Naive thymus-derived CD8-positive, alpha-beta T cell (primary cell): ENCODE data around the gene CUX1. TPM values are rescaled to one million over a fixed set of nuclear protein-coding genes. Genes with fewer than 3 reads are reported as not detected.
A peak's percentile ranks its signal among the peaks of the same experiment; 100 is the strongest.

Experiments used
- ATAC-seq, 2 donors: fragments of 150-1000 bp; cut with Tn5 transposase in 1 of 2; sonication (Bioruptor Pico), chemical (Tn5 transposase) in 1 of 2; 1 replicate in 1 of 2; 2 replicates in 1 of 2; pipeline ENCODE4 v1.10.0; 2021; ENCODE audit warnings: mild to moderate bottlenecking in 2 of 2, moderate library complexity in 2 of 2
- POLR2A ChIA-PET: fragments of 350-600 bp; sonication (Branson Sonifier 250); formaldehyde crosslinking; loops from one replicate; lab custom pipeline; 2021; ENCODE audit warnings: antibody characterized with exemption; lab: Charles Lee
- DNase-seq, 10 donors: peaks; one replicate each; pipeline versions ENCODE4 v3.0.0 to v3.0.0-alpha.2; 2020 to 2022
- H3K27ac Mint-ChIP-seq, 10 donors: one replicate each; pipeline ENCODE4 v1.8.0; 2020 to 2022; ENCODE audit warnings: mild to moderate bottlenecking in 10 of 10, mixed read lengths in 10 of 10, moderate library complexity in 4 of 10, inconsistent platforms in 1 of 10
- H3K27me3 Mint-ChIP-seq, 5 donors: one replicate each; pipeline ENCODE4 v1.8.0; 2021 to 2022; ENCODE audit warnings: mixed read lengths in 5 of 5
- H3K36me3 Mint-ChIP-seq, 3 donors: one replicate each; pipeline ENCODE4 v1.8.0; 2020 to 2022; ENCODE audit warnings: mixed read lengths in 3 of 3, mild to moderate bottlenecking in 2 of 3, inconsistent platforms in 1 of 3
- H3K4me1 Mint-ChIP-seq, 4 donors: one replicate each; pipeline ENCODE4 v1.8.0; 2021 to 2022; ENCODE audit warnings: mixed read lengths in 4 of 4
- H3K4me3 Mint-ChIP-seq, 10 donors: one replicate each; pipeline ENCODE4 v1.8.0; 2020 to 2022; ENCODE audit warnings: mild to moderate bottlenecking in 10 of 10, mixed read lengths in 10 of 10, moderate library complexity in 6 of 10, inconsistent platforms in 1 of 10
- H3K9me3 Mint-ChIP-seq, 9 donors: one replicate each; pipeline ENCODE4 v1.8.0; 2020 to 2022; ENCODE audit warnings: mixed read lengths in 9 of 9, mild to moderate bottlenecking in 3 of 9, inconsistent platforms in 1 of 9, moderate library complexity in 1 of 9
- polyA plus RNA-seq, 3 donors: library from polyadenylated mRNA; unstranded; fragments of 300-500 nt; fragmentation: Illumina TruSeq; gene quantifications; one replicate each; pipeline ENCODE4 v1.2.3, GENCODE V29; 2021
- total RNA-seq, 8 experiments: library from RNA in 2 of 8; stranded (reverse) in 2 of 8; gene quantifications; one replicate each; pipeline ENCODE4 v1.2.3 and lab custom pipeline; 2021 to 2026

The CUX1 gene
- total and polyA plus RNA-seq, 5 experiments from 2014 or later = 10.3 to 66.2 (median 24.1) TPM

GRCh38 chr7:101870361-101871062, 53.1 kb downstream of the CUX1 start:
- DNase-seq = no peak
- H3K27me3 Mint-ChIP-seq = no peaks in the 10 kb centered on the region
- ATAC-seq = no peak
- peaks cover 26 to 60% (median 44%) of the 10 kb centered on the region in 4 donors for H3K4me1 Mint-ChIP-seq
- peaks cover 0 to 2% (median 2%) of the 10 kb centered on the region in 3 donors for H3K36me3 Mint-ChIP-seq
- POLR2A ChIA-PET = no interaction called here
- H3K4me3 Mint-ChIP-seq = no peak overlapping the region
- no peaks in the 10 kb centered on the region for H3K9me3 Mint-ChIP-seq
- peak overlapping the region in 3 of 10 donors; percentile 14 to 78 (median 66) for H3K27ac Mint-ChIP-seq

- no peaks in the 10 kb centered on the region for H3K9me3 Mint-ChIP-seq
- H3K27ac Mint-ChIP-seq = peak overlapping the region in 1 of 10 donors; percentile 30
- no peak overlapping the region for H3K4me3 Mint-ChIP-seq
- H3K36me3 Mint-ChIP-seq = no peaks in the 10 kb centered on the region
- ATAC-seq (no peak), DNase-seq (no peak)
- peaks cover 24 to 58% (median 41%) of the 10 kb centered on the region in 4 donors for H3K4me1 Mint-ChIP-seq
- no peaks in the 10 kb centered on the region for H3K27me3 Mint-ChIP-seq
- POLR2A ChIA-PET = no interaction called here
Measured at GRCh38 chr7:101871351-101871750, 53.9 kb downstream of the CUX1 start.

GRCh38 chr7:101874028-101874427, 56.6 kb downstream of the CUX1 start:
- POLR2A ChIA-PET = no interaction called here
- H3K4me3 Mint-ChIP-seq = no peak overlapping the region
- peaks cover 16 to 49% (median 30%) of the 10 kb centered on the region in 4 donors for H3K4me1 Mint-ChIP-seq
- H3K27ac Mint-ChIP-seq = no peak overlapping the region
- no peak for DNase-seq
- H3K9me3 Mint-ChIP-seq = no peaks in the 10 kb centered on the region
- no peak for ATAC-seq
- H3K36me3 Mint-ChIP-seq = peaks cover 0 to 3% (median 0%) of the 10 kb centered on the region in 3 donors
- H3K27me3 Mint-ChIP-seq = no peaks in the 10 kb centered on the region

GRCh38 chr7:101875283-101875846, 57.9 kb downstream of the CUX1 start:
- no peaks in the 10 kb centered on the region for H3K27me3 Mint-ChIP-seq
- no peak overlapping the region for H3K4me3 Mint-ChIP-seq
- peak overlapping the region in 2 of 10 donors; percentile 21 to 43 for H3K27ac Mint-ChIP-seq
- DNase-seq (no peak), ATAC-seq (no peak)
- peaks cover 0 to 3% (median 0%) of the 10 kb centered on the region in 3 donors for H3K36me3 Mint-ChIP-seq
- POLR2A ChIA-PET = no interaction called here
- peaks cover 13 to 44% (median 28%) of the 10 kb centered on the region in 4 donors for H3K4me1 Mint-ChIP-seq
- no peaks in the 10 kb centered on the region for H3K9me3 Mint-ChIP-seq

- no peaks in the 10 kb centered on the region for H3K9me3 Mint-ChIP-seq
- no peak for DNase-seq
- H3K27me3 Mint-ChIP-seq = no peaks in the 10 kb centered on the region
- ATAC-seq = no peak
- H3K4me1 Mint-ChIP-seq = peaks cover 18 to 59% (median 35%) of the 10 kb centered on the region in 4 donors
- H3K36me3 Mint-ChIP-seq = peaks cover 0 to 3% (median 0%) of the 10 kb centered on the region in 3 donors
- H3K27ac Mint-ChIP-seq = peak overlapping the region in 3 of 10 donors; percentile 40 to 50 (median 48)
- no peak overlapping the region for H3K4me3 Mint-ChIP-seq
- POLR2A ChIA-PET = no interaction called here
Measured at GRCh38 chr7:101877882-101878591, 60.6 kb downstream of the CUX1 start.

GRCh38 chr7:101878938-101879337, 61.5 kb downstream of the CUX1 start:
- Mint-ChIP-seq H3K27ac (no peak overlapping the region), H3K4me1 (peaks cover 18 to 57% (median 38%) of the 10 kb centered on the region in 4 donors), H3K36me3 (peaks cover 0 to 3% (median 0%) of the 10 kb centered on the region in 3 donors), H3K27me3 (no peaks in the 10 kb centered on the region), H3K4me3 (peak overlapping the region in 1 of 10 donors; percentile 22), H3K9me3 (no peaks in the 10 kb centered on the region)
- DNase-seq (no peak), ATAC-seq (no peak)
- POLR2A ChIA-PET = interaction anchor here (0.6 kb wide), 1 partner anchor 23 kb away, joined by 3 read pairs; no protein-coding TSS in a partner anchor

- no peak overlapping the region for H3K4me3 Mint-ChIP-seq
- H3K36me3 Mint-ChIP-seq = peaks cover 0 to 3% (median 0%) of the 10 kb centered on the region in 3 donors
- H3K4me1 Mint-ChIP-seq = peaks cover 22 to 59% (median 44%) of the 10 kb centered on the region in 4 donors
- peak overlapping the region in 1 of 10 donors; percentile 24 for H3K27ac Mint-ChIP-seq
- DNase-seq = no peak
- no peak for ATAC-seq
- H3K27me3 Mint-ChIP-seq = no peaks in the 10 kb centered on the region
- POLR2A ChIA-PET = interaction anchor here (0.6 kb wide), 1 partner anchor 24 kb away, joined by 3 read pairs; no protein-coding TSS in a partner anchor
- H3K9me3 Mint-ChIP-seq = no peaks in the 10 kb centered on the region
Measured at GRCh38 chr7:101879565-101879964, 62.1 kb downstream of the CUX1 start.

- no peak for ATAC-seq
- Mint-ChIP-seq H3K27ac (peak overlapping the region in 8 of 10 donors; percentile 4 to 83 (median 47)), H3K4me1 (peaks cover 30 to 61% (median 53%) of the 10 kb centered on the region in 4 donors), H3K36me3 (peaks cover 0 to 3% (median 0%) of the 10 kb centered on the region in 3 donors), H3K27me3 (no peaks in the 10 kb centered on the region), H3K9me3 (no peaks in the 10 kb centered on the region), H3K4me3 (peak overlapping the region in 8 of 10 donors; percentile 3 to 59 (median 27))
- DNase-seq = no peak
- POLR2A ChIA-PET = interaction anchor here (0.6 kb wide), 1 partner anchor 8 kb away, joined by 4 read pairs; no protein-coding TSS in a partner anchor
Measured at GRCh38 chr7:101880282-101881054, 63.0 kb downstream of the CUX1 start.

- no peak for ATAC-seq
- H3K27ac Mint-ChIP-seq = peak overlapping the region in 3 of 10 donors; percentile 11 to 83 (median 60)
- H3K4me1 Mint-ChIP-seq = peaks cover 34 to 68% (median 63%) of the 10 kb centered on the region in 4 donors
Measured at GRCh38 chr7:101882005-101882421, 64.6 kb downstream of the CUX1 start.

GRCh38 chr7:101882595-101883564, 65.5 kb downstream of the CUX1 start:
- POLR2A ChIA-PET = no interaction called here
- Mint-ChIP-seq H3K27me3 (no peaks in the 10 kb centered on the region), H3K27ac (peak overlapping the region in 1 of 10 donors; percentile 59), H3K36me3 (peaks cover 0 to 2% (median 0%) of the 10 kb centered on the region in 3 donors), H3K4me1 (peaks cover 32 to 66% (median 62%) of the 10 kb centered on the region in 4 donors), H3K9me3 (no peaks in the 10 kb centered on the region), H3K4me3 (no peak overlapping the region)
- DNase-seq (no peak), ATAC-seq (no peak)

More at GRCh38 chr7:101882005-101882421, 64.6 kb downstream of the CUX1 start:
- POLR2A ChIA-PET = no interaction called here
- no peaks in the 10 kb centered on the region for H3K9me3 Mint-ChIP-seq
- H3K36me3 Mint-ChIP-seq = no peaks in the 10 kb centered on the region
- H3K27me3 Mint-ChIP-seq = no peaks in the 10 kb centered on the region
- no peak for DNase-seq
- no peak overlapping the region for H3K4me3 Mint-ChIP-seq
